SU-DHL-6 (cell line): ENCODE measurements around the gene CIT.

Experiments
- EZH2phosphoT487 ChIP-seq: fragments of 200-600 bp; sonication (generic), shearing (Covaris generic); conservative IDR thresholded peaks from 2 replicates; pipeline ENCODE4 v1.6.1; 2018; ENCODE audit warnings: mild to moderate bottlenecking, antibody characterized with exemption, low read length, moderate library complexity, mixed read lengths
- TF ChIP-seq, protein P1 (sequence below): fragments of 200-600 bp; sonication (generic); IDR thresholded peaks from one replicate; pipeline ENCODE4 v1.5.1; 2017; ENCODE audit warnings: antibody characterized with exemption, mild to moderate bottlenecking, low read length, moderate library complexity; ENCODE audit not compliant: insufficient read depth, poor library complexity, severe bottlenecking

DNA sequence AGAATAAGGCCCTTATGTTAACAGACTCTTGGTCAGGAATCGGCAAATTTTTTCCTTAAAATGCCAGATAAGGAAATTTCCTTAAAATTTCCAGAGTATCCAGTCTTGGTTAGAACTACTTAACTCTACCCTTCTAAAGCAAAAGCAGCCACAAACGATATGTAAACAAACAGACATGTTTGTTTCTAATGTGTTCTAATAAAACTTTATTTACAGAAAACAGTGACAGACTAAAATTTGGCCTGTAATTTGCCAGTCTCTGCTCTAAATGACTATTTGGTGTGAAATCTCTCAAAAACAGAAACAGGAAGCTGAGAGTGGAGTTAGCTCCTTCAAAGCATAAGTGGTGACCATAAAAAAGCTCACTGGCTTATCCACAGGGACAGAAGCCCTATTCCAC lies 131.0 kb downstream of the CIT start:
- TF ChIP-seq, protein P1, sequence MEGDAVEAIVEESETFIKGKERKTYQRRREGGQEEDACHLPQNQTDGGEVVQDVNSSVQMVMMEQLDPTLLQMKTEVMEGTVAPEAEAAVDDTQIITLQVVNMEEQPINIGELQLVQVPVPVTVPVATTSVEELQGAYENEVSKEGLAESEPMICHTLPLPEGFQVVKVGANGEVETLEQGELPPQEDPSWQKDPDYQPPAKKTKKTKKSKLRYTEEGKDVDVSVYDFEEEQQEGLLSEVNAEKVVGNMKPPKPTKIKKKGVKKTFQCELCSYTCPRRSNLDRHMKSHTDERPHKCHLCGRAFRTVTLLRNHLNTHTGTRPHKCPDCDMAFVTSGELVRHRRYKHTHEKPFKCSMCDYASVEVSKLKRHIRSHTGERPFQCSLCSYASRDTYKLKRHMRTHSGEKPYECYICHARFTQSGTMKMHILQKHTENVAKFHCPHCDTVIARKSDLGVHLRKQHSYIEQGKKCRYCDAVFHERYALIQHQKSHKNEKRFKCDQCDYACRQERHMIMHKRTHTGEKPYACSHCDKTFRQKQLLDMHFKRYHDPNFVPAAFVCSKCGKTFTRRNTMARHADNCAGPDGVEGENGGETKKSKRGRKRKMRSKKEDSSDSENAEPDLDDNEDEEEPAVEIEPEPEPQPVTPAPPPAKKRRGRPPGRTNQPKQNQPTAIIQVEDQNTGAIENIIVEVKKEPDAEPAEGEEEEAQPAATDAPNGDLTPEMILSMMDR: no peak
- no peak for TF ChIP-seq EZH2phosphoT487
